Measurements from ENCODE around the gene TRDN. TPM values are rescaled to one million over a fixed set of nuclear protein-coding genes. Genes with fewer than 3 reads are reported as not detected.

TRDN gene
- total RNA-seq (2022; extraction: Qiagen RNA extraction; ENCODE audit: low read depth) = not detected in 5 replicates

GRCh38 chr6:123636782-123637181 lies at the start of gene TRDN:
Gene TRDN (minus strand): TSS chr6:123636950. CDS start chr6:123636775, 175 bp downstream.

Other genes starting within 250 kb of the TRDN start
- not detected in 5 replicates for gene NKAIN2, start 166.9 kb upstream of the TRDN start, total RNA-seq (2022; extraction: Qiagen RNA extraction; ENCODE audit: low read depth)